Lower leg skin (tissue), 3 donors: Measurements from ENCODE around the gene SETD3.

Experiments used
- POLR2A ChIP-seq, 2 donors: fragments of 450-650 bp; IDR thresholded peaks; one replicate each; pipeline ENCODE4 v1.6.1; 2016 to 2017; ENCODE audit warnings: antibody characterized with exemption in 2 of 2, mild to moderate bottlenecking in 1 of 2, moderate library complexity in 1 of 2
- TF ChIP-seq, protein P1 (sequence below), 3 donors: fragments of 450-650 bp; IDR thresholded peaks; one replicate each; pipeline ENCODE4 v1.5.1; 2016; ENCODE audit warnings: antibody characterized with exemption in 3 of 3, mild to moderate bottlenecking in 3 of 3, moderate library complexity in 2 of 3

DNA sequence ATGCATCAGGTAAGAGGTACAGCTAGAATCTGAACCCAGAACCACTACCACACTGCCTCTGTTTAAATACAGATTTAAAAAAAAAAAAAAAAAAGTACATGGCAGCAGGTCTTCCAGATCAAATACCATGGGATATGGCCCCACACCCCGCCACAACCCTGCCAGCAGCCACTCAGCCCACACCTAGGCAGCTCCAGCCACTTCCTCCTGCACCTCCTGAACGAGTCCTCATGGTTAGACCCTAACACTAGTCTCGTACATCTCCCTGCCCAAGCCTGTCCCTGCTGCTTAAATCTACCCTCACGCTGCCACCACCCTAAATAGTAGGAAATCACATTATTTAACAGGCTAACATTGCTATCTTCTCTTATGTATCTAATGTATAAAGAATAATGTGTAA lies 12.6 kb downstream of the SETD3 start:
- TF ChIP-seq, protein P1, sequence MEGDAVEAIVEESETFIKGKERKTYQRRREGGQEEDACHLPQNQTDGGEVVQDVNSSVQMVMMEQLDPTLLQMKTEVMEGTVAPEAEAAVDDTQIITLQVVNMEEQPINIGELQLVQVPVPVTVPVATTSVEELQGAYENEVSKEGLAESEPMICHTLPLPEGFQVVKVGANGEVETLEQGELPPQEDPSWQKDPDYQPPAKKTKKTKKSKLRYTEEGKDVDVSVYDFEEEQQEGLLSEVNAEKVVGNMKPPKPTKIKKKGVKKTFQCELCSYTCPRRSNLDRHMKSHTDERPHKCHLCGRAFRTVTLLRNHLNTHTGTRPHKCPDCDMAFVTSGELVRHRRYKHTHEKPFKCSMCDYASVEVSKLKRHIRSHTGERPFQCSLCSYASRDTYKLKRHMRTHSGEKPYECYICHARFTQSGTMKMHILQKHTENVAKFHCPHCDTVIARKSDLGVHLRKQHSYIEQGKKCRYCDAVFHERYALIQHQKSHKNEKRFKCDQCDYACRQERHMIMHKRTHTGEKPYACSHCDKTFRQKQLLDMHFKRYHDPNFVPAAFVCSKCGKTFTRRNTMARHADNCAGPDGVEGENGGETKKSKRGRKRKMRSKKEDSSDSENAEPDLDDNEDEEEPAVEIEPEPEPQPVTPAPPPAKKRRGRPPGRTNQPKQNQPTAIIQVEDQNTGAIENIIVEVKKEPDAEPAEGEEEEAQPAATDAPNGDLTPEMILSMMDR (IDR thresholded peaks at IDR 0.05): no peak
- TF ChIP-seq POLR2A (IDR thresholded peaks at IDR 0.05): no peak
